HEK293 (cell line): ENCODE results near the gene ROPN1L.

Experiments
- CTCF ChIP-seq: fragments of 450-650 bp; formaldehyde crosslinking; IDR thresholded peaks from 2 replicates; pipeline ENCODE4 v1.5.1; 2016; ENCODE audit warnings: missing biosample characterization, missing genetic modification characterization
- PRDM10 ChIP-seq: fragments of 450-650 bp; formaldehyde crosslinking; IDR thresholded peaks from 2 replicates; pipeline ENCODE4 v1.5.1; 2016; ENCODE audit warnings: missing biosample characterization, missing genetic modification characterization
- TCF7L2 ChIP-seq: IDR thresholded peaks from 2 replicates; pipeline ENCODE4 v1.6.1; 2011; ENCODE audit warnings: low read depth, mild to moderate bottlenecking, inconsistent platforms, low read length, moderate library complexity, borderline replicate concordance
- ZBTB26 ChIP-seq: fragments of 450-650 bp; formaldehyde crosslinking; optimal IDR thresholded peaks from 2 replicates; pipeline ENCODE3; 2016; ENCODE audit warnings: missing biosample characterization, mild to moderate bottlenecking, missing genetic modification characterization
- ZFP69B ChIP-seq: fragments of 450-650 bp; formaldehyde crosslinking; IDR thresholded peaks from 2 replicates; pipeline ENCODE4 v1.5.1; 2016; ENCODE audit warnings: missing biosample characterization, missing genetic modification characterization
- ZNF24 ChIP-seq: fragments of 450-650 bp; formaldehyde crosslinking; IDR thresholded peaks from 2 replicates; pipeline ENCODE4 v1.5.1; 2016; ENCODE audit warnings: missing biosample characterization, missing genetic modification characterization
- ZNF416 ChIP-seq: fragments of 450-650 bp; formaldehyde crosslinking; IDR thresholded peaks from 2 replicates; pipeline ENCODE4 v1.5.1; 2016; ENCODE audit warnings: missing biosample characterization, missing genetic modification characterization
- ZNF600 ChIP-seq: fragments of 450-650 bp; formaldehyde crosslinking; IDR thresholded peaks from 2 replicates; pipeline ENCODE4 v1.5.1; 2016; ENCODE audit warnings: missing biosample characterization, missing genetic modification characterization
- ZNF837 ChIP-seq: fragments of 450-650 bp; formaldehyde crosslinking; IDR thresholded peaks from 2 replicates; pipeline ENCODE4 v1.5.1; 2016; ENCODE audit warnings: missing biosample characterization, missing genetic modification characterization
- ZSCAN30 ChIP-seq: fragments of 450-650 bp; IDR thresholded peaks from 2 replicates; pipeline ENCODE4 v1.5.1; 2018; ENCODE audit warnings: missing biosample characterization, mild to moderate bottlenecking, missing genetic modification characterization, moderate library complexity
- TF ChIP-seq, protein P1 (sequence below): fragments of 450-650 bp; formaldehyde crosslinking; IDR thresholded peaks from 2 replicates; pipeline ENCODE4 v1.5.1; 2016; ENCODE audit warnings: missing biosample characterization, missing genetic modification characterization

GRCh38 chr5:10409504-10409903, 32.2 kb upstream of the ROPN1L start:
- no peak for TF ChIP-seq TCF7L2
- no peak for TF ChIP-seq CTCF
- no peak for TF ChIP-seq ZNF600 (tag by site-specific recombination)
- TF ChIP-seq ZNF416 = no peak
- no peak for TF ChIP-seq PRDM10
- TF ChIP-seq ZBTB26 (tag by site-specific recombination) = no peak
- TF ChIP-seq ZNF24 (tag by site-specific recombination) = no peak
- TF ChIP-seq ZNF837 (tag by site-specific recombination) = no peak
- no peak for TF ChIP-seq ZFP69B (tag by site-specific recombination)
- TF ChIP-seq, protein P1, sequence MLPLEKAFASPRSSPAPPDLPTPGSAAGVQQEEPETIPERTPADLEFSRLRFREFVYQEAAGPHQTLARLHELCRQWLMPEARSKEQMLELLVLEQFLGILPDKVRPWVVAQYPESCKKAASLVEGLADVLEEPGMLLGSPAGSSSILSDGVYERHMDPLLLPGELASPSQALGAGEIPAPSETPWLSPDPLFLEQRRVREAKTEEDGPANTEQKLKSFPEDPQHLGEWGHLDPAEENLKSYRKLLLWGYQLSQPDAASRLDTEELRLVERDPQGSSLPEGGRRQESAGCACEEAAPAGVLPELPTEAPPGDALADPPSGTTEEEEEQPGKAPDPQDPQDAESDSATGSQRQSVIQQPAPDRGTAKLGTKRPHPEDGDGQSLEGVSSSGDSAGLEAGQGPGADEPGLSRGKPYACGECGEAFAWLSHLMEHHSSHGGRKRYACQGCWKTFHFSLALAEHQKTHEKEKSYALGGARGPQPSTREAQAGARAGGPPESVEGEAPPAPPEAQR = no peak
- no peak for TF ChIP-seq ZSCAN30
